RWPE2 (cell line): ENCODE results near the gene ASB7.
"Not testable (repeated sequence)": the region's sequence is repeated elsewhere in the genome, so short reads cannot be mapped to it uniquely, and the experiment has no call there.

ENCODE experiments used
- ATAC-seq: fragments of 200-7000 bp; cut with Tn5 transposase; 3 replicates; pipeline ENCODE4 v1.9.1; 2021; ENCODE audit warnings: low read depth
- DNase-seq: peaks from one replicate; pipeline ENCODE4 v3.0.0-alpha.2; 2020; ENCODE audit warnings: low spot score
- H3K27ac ChIP-seq: fragments of 450-650 bp; 2 replicates; pipeline ENCODE4 v1.5.1; 2017; ENCODE audit warnings: mild to moderate bottlenecking; ENCODE audit not compliant: poor library complexity, severe bottlenecking
- H3K27me3 ChIP-seq: fragments of 250-450 bp; sonication (Bioruptor Pico); 2 replicates; pipeline ENCODE4 v1.5.1; 2021; ENCODE audit warnings: mild to moderate bottlenecking, moderate library complexity; ENCODE audit not compliant: insufficient read depth, poor library complexity, severe bottlenecking
- H3K36me3 ChIP-seq: fragments of 250-450 bp; sonication (Bioruptor Pico); 2 replicates; pipeline ENCODE4 v1.5.1; 2020; ENCODE audit warnings: low read depth, mild to moderate bottlenecking, moderate library complexity
- H3K4me1 ChIP-seq: fragments of 250-450 bp; sonication (Bioruptor Pico); 2 replicates; pipeline ENCODE4 v1.5.1; 2021; ENCODE audit warnings: mild to moderate bottlenecking, moderate library complexity; ENCODE audit not compliant: insufficient read depth, poor library complexity, severe bottlenecking
- H3K4me3 ChIP-seq: fragments of 250-450 bp; sonication (Bioruptor Pico); 2 replicates; pipeline ENCODE4 v1.5.1; 2021; ENCODE audit warnings: mild to moderate bottlenecking, moderate library complexity; ENCODE audit not compliant: severe bottlenecking
- H3K9me3 ChIP-seq: fragments of 250-450 bp; sonication (Bioruptor Pico); 2 replicates; pipeline ENCODE4 v1.5.1; 2021; ENCODE audit warnings: mild to moderate bottlenecking, moderate library complexity; ENCODE audit not compliant: severe bottlenecking
- TF ChIP-seq, protein P1 (sequence below): fragments of 450-650 bp; IDR thresholded peaks from one replicate; pipeline ENCODE4 v1.5.1; 2017; ENCODE audit warnings: mild to moderate bottlenecking, moderate library complexity; ENCODE audit not compliant: poor library complexity, severe bottlenecking

The ASB7 gene

DNA sequence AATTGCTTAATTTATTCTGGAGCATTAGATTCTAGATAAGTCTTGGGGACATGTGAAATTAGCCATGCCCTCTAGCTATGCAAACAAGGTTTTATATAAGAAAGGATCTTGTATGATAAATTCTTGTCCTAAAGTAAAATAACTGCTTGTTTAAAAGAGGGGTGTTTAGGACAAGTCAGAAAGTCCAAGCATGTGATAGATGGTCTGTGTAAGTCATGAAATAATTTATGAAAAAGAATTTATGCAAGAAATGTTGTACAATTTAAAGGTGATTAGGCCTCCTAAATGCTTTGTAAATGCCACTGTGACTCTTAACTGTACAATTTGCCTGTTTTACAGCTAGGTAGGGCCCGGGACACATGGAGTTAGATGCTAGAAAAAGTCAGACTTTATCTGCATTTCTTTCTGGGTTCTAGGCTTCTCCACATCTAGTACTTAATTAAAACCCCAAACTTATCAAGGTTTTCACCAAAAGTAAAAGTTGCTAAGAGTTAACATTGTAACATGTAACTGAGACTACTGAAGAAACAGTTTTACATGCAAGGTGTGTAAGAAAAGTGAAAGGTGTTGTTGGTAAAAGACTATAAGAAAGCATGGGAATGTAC lies 13.6 kb upstream of the ASB7 start:
- Histone ChIP-seq H3K36me3 (peaks cover 40% of the 10 kb centered on the region), H3K27me3 (no peaks in the 10 kb centered on the region), H3K4me3 (no peak overlapping the region), H3K27ac (no peak overlapping the region), H3K9me3 (peaks cover 41% of the 10 kb centered on the region), H3K4me1 (no peaks in the 10 kb centered on the region)
- DNase-seq (no peak), ATAC-seq (no peak)
- TF ChIP-seq, protein P1, sequence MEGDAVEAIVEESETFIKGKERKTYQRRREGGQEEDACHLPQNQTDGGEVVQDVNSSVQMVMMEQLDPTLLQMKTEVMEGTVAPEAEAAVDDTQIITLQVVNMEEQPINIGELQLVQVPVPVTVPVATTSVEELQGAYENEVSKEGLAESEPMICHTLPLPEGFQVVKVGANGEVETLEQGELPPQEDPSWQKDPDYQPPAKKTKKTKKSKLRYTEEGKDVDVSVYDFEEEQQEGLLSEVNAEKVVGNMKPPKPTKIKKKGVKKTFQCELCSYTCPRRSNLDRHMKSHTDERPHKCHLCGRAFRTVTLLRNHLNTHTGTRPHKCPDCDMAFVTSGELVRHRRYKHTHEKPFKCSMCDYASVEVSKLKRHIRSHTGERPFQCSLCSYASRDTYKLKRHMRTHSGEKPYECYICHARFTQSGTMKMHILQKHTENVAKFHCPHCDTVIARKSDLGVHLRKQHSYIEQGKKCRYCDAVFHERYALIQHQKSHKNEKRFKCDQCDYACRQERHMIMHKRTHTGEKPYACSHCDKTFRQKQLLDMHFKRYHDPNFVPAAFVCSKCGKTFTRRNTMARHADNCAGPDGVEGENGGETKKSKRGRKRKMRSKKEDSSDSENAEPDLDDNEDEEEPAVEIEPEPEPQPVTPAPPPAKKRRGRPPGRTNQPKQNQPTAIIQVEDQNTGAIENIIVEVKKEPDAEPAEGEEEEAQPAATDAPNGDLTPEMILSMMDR, result no peak

DNA sequence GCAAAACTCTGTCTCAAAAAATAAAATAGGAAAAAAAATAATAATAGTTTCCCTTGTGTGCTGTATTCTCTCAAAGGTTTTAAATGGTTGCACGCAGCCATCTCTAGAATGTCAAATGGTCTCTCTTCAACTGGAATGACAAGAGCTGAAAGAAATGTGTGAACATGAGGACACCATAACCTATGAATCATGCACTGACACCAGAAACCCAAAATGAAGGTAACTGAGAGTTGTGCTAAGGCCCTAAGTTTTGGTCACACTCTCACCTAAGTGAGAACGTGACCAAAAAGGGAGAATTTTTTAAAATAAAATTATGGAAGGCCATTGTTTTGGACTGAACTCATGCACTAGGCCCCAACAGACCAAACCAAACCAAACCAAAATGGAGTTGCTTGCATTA lies 11.2 kb upstream of the ASB7 start:
- not testable (repeated sequence) for ATAC-seq, H3K4me3 ChIP-seq, H3K4me1 ChIP-seq, H3K27me3 ChIP-seq, H3K27ac ChIP-seq, DNase-seq
- Histone ChIP-seq H3K36me3 (peaks cover 32% of the 10 kb centered on the region), H3K9me3 (peaks cover 41% of the 10 kb centered on the region)

DNA sequence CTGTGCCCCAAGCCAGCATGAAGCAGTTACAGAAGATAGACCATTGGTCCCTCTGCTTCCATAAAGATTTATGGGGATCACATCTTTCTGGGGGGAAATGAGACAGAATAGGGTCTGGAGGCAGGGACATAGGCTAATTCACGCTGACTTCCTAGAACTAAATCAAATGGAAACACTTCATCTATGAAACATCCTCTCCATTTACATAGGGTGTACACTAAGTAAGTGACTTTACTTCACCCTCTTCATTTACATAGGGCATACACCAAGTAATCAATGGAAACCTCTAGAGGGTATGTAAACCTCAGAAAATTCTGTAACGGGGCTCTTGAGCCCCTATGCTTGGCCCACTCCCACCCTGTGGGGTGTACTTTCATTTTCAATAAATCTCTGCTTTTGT lies 10.6 kb upstream of the ASB7 start:
- TF ChIP-seq, protein P1, result no peak
- peaks cover 5% of the 10 kb centered on the region for H3K4me1 ChIP-seq
- peaks cover 41% of the 10 kb centered on the region for H3K9me3 ChIP-seq
- ATAC-seq (no peak), DNase-seq (no peak)
- H3K4me3 ChIP-seq, result no peak overlapping the region
- H3K36me3 ChIP-seq, result peaks cover 29% of the 10 kb centered on the region
- no peak overlapping the region for H3K27ac ChIP-seq
- H3K27me3 ChIP-seq, result no peaks in the 10 kb centered on the region

GRCh38 chr15:100592898-100593297 lies 9.5 kb upstream of the ASB7 start:
- H3K27ac ChIP-seq, result no peak overlapping the region
- peaks cover 13% of the 10 kb centered on the region for H3K4me1 ChIP-seq
- TF ChIP-seq, protein P1, result no peak
- no peaks in the 10 kb centered on the region for H3K27me3 ChIP-seq
- H3K4me3 ChIP-seq, result no peak overlapping the region
- H3K9me3 ChIP-seq, result peaks cover 34% of the 10 kb centered on the region
- peaks cover 26% of the 10 kb centered on the region for H3K36me3 ChIP-seq
- ATAC-seq (no peak), DNase-seq (no peak)

DNA sequence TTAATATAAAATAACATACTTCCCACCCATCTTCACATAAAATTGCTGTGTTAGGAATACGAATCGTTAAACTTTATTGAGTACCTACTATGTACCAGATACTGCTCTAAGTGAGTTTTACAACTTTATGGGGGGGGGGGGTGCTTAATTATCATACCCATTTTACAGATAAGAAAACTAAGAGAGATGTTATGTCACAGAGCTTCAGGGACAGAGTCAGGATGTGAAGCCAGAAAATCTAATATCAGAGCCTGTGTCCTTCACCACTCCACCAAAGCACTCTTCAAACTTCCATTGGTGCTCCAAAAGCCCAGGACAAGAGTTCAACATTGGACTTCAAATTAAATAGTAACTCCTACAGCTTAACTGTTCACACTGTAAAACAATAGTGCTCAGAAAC lies 9.0 kb upstream of the ASB7 start:
- H3K4me3 ChIP-seq, result no peak overlapping the region
- TF ChIP-seq, protein P1, result no peak
- no peaks in the 10 kb centered on the region for H3K27me3 ChIP-seq
- H3K36me3 ChIP-seq, result peaks cover 20% of the 10 kb centered on the region
- peaks cover 13% of the 10 kb centered on the region for H3K4me1 ChIP-seq
- no peak overlapping the region for H3K27ac ChIP-seq
- DNase-seq (no peak), ATAC-seq (no peak)
- peaks cover 29% of the 10 kb centered on the region for H3K9me3 ChIP-seq
